GM12892 (cell line): ENCODE data around the gene ITGAE.

Experiments used
- POLR2A ChIP-seq: IDR thresholded peaks from 2 replicates; pipeline ENCODE4 v1.6.1; 2011; ENCODE audit warnings: low read depth, low read length, control low read depth
- POLR2AphosphoS5 ChIP-seq: IDR thresholded peaks from 2 replicates; pipeline ENCODE4 v1.6.1; 2011; ENCODE audit warnings: low read depth, low read length, control low read depth
- TAF1 ChIP-seq: IDR thresholded peaks from 2 replicates; pipeline ENCODE4 v1.6.1; 2011; ENCODE audit warnings: low read depth, mild to moderate bottlenecking, control low read depth, low read length, borderline replicate concordance

- TF ChIP-seq POLR2A (no peak), TAF1 (no peak), POLR2AphosphoS5 (no peak)
Observed at GRCh38 chr17:3753624-3754023, 47.4 kb downstream of the ITGAE start.
